HT1080 (cell line): ENCODE measurements around the gene GUCA2A. TPM values are rescaled to one million over a fixed set of nuclear protein-coding genes. Genes with fewer than 3 reads are reported as not detected.

Source experiments
- DNase-seq: peaks from one replicate; pipeline ENCODE4 v3.0.0-alpha.2; 2015; ENCODE audit warnings: low read depth
- total RNA-seq: library from RNA; depleted of rRNA; stranded (reverse); fragments of >200 nt; shearing (Covaris generic); gene quantifications from 2 replicates; pipeline ENCODE4 v1.2.3, GENCODE V29; 2014; rRNA removed

The GUCA2A gene
- total RNA-seq, 1 experiment from 2014 or later, result 0.69 TPM

- no peak for DNase-seq
Measured at GRCh38 chr1:42133809-42134526, 30.6 kb downstream of the GUCA2A start.

GRCh38 chr1:42133390-42133789 is 31.2 kb downstream of the GUCA2A start:
- no peak for DNase-seq

GRCh38 chr1:42130061-42130660 is 34.4 kb downstream of the GUCA2A start:
- DNase-seq, result no peak

- no peak for DNase-seq
Measured at GRCh38 chr1:42128964-42129363, 35.6 kb downstream of the GUCA2A start.

- DNase-seq, result no peak
Measured at GRCh38 chr1:42128499-42128898, 36.0 kb downstream of the GUCA2A start.

- no peak for DNase-seq
Measured at GRCh38 chr1:42127767-42128166, 36.8 kb downstream of the GUCA2A start.

- DNase-seq, result no peak
Measured at GRCh38 chr1:42125552-42125951, 39.0 kb downstream of the GUCA2A start.

- DNase-seq, result no peak
Measured at GRCh38 chr1:42122408-42122807, 42.1 kb downstream of the GUCA2A start.

- no peak for DNase-seq
Measured at GRCh38 chr1:42118125-42118524, 46.4 kb downstream of the GUCA2A start.

GRCh38 chr1:42117214-42117613 is 47.3 kb downstream of the GUCA2A start:
- no peak for DNase-seq

- DNase-seq, result no peak
Measured at GRCh38 chr1:42114229-42114628, 50.3 kb downstream of the GUCA2A start.

Other genes with a start within 250 kb of the GUCA2A start
- gene HIVEP3, start 245.8 kb downstream of the GUCA2A start, total RNA-seq, result 4.8 and 6.2 TPM in 2 replicates
- not detected in 2 replicates for gene GUCA2B, start 11.3 kb downstream of the GUCA2A start, total RNA-seq
- gene FOXJ3, start 170.5 kb upstream of the GUCA2A start, total RNA-seq, result 22.7 and 30.6 TPM in 2 replicates
- gene RIMKLA, start 216.0 kb upstream of the GUCA2A start, total RNA-seq, result 0.33 and 0.61 TPM in 2 replicates